Gastrocnemius medialis (tissue), 4 donors: ENCODE data around the gene TMEM255B. TPM values are rescaled to one million over a fixed set of nuclear protein-coding genes. Genes with fewer than 3 reads are reported as not detected.

Experiments used
- ATAC-seq, 2 donors: fragments of 150-250 bp; one replicate each; pipeline ENCODE4 v1.9.1; 2016
- DNase-seq, 2 donors: peaks; one replicate each; pipeline ENCODE4 v3.0.0-alpha.2; 2019
- H3K27ac ChIP-seq, 4 donors: fragments of 200-600 bp; sonication (generic); 1 replicate in 1 of 4; 2 replicates in 3 of 4; pipeline ENCODE4 v1.5.1; 2016 to 2018; ENCODE audit warnings: mild to moderate bottlenecking in 2 of 4, moderate library complexity in 1 of 4
- H3K27me3 ChIP-seq, 3 donors: fragments of 200-600 bp; sonication (generic) in 2 of 3; 1 replicate in 1 of 3; 2 replicates in 2 of 3; pipeline versions ENCODE4 v1.5.1 to v1.6.0; 2016 to 2019; ENCODE audit warnings: mild to moderate bottlenecking in 1 of 3, moderate library complexity in 1 of 3
- H3K36me3 ChIP-seq, 2 donors: fragments of 200-600 bp; sonication (generic) in 1 of 2; one replicate each; pipeline ENCODE4 v1.5.1; 2017 to 2018
- H3K4me1 ChIP-seq, 2 donors: fragments of 200-600 bp; sonication (generic) in 1 of 2; one replicate each; pipeline ENCODE4 v1.5.1; 2016 to 2017; ENCODE audit warnings: mild to moderate bottlenecking in 2 of 2
- H3K4me3 ChIP-seq, 4 donors: fragments of 200-600 bp; sonication (generic) in 3 of 4; 1 replicate in 1 of 4; 2 replicates in 3 of 4; pipeline ENCODE4 v1.5.1; 2016 to 2019; ENCODE audit warnings: mild to moderate bottlenecking in 2 of 4
- H3K9me3 ChIP-seq, 3 donors: fragments of 200-600 bp; sonication (generic) in 2 of 3; 1 replicate in 1 of 3; 2 replicates in 2 of 3; pipeline ENCODE4 v1.5.1; 2016 to 2019
- POLR2A ChIP-seq, 2 donors: fragments of 450-650 bp; IDR thresholded peaks; one replicate each; pipeline ENCODE4 v1.6.1; 2017; ENCODE audit warnings: antibody characterized with exemption in 2 of 2, mild to moderate bottlenecking in 2 of 2, moderate library complexity in 2 of 2
- in situ Hi-C, 4 donors: fragments of 200-750 bp; cut with MboI; loops; one replicate each; pipeline versions ENCODE4 v1.15.0 to v1.8.0; 2017; ENCODE audit warnings: low sequenced_read_pairs in 4 of 4
- intact Hi-C: fragments of 100-400 bp; cut with DNase I; formaldehyde crosslinking; loops from one replicate; pipeline ENCODE4 v1.15.1; 2023; ENCODE audit warnings: low total_unique reads
- total RNA-seq, 4 donors: library from RNA; depleted of rRNA; stranded (reverse); fragments of >200 nt; gene quantifications; one replicate each; pipeline versions ENCODE4 v1.1.0 to v1.2.3, GENCODE V29; 2016
- TF ChIP-seq, protein P1 (sequence below), 5 experiments: fragments of 450-650 bp in 3 of 5; fragments of 200-600 bp in 2 of 5; sonication (generic) in 2 of 5; IDR thresholded peaks in 4 of 5; conservative IDR thresholded peaks in 1 of 5; 1 replicate in 4 of 5; 2 replicates in 1 of 5; pipeline ENCODE4 v1.5.1; 2016 to 2019; ENCODE audit warnings: antibody characterized with exemption in 5 of 5, mild to moderate bottlenecking in 3 of 5, moderate library complexity in 3 of 5

Gene TMEM255B
- total RNA-seq, 4 donors from 2014 or later: 0.36 to 1.8 (median 0.59) TPM

DNA sequence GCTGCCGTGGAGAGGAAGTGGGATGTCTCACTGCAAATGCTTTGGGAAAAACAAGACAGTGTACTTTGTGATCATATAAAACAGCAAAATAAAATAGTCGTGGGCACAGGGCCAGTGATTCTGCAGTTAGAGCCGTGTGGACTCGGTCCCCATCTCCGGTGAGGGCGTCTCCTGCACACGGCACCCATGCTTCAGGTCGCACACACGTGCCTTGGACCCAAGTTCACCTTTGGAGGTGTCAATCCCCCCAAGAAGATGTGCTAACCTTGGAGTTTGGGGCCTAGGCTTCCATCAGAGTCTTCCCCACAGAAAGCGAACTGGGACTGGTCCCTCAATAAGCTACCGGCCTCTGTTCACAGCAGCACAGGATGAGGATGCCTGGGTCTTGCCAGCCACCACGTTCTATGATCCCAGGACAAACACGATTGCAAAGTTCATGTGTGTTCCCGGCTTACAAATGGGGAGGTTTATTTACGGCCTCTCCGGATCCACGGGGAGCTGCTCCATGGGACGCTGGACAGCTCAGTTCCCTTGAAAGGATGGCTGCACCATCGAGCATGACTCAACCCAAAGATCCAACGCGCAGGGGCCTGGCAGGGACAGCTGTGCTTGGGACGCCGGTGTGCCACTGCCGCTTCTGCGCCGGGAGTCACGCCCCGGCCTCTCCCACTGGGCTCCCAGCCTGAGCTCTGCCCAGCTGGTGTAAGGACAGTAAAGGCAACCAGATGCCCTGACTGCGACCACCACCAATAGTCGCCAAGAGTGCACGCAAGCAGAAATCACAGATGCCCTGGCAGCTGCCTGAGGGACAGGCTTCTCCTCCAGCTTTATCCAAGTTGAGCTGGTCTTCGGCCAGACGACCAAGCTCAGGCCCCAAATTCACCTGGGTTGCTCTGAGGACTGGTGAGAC, 96.2 kb downstream of the TMEM255B start:
- Histone ChIP-seq H3K27me3 (no peaks in the 10 kb centered on the region), H3K4me1 (peaks cover 52 to 58% of the 10 kb centered on the region in 2 donors), H3K36me3 (no peaks in the 10 kb centered on the region), H3K4me3 (no peak overlapping the region), H3K27ac (peak overlapping the region; percentile 79 to 92 (median 83)), H3K9me3 (no peaks in the 10 kb centered on the region)
- TF ChIP-seq, protein P1, sequence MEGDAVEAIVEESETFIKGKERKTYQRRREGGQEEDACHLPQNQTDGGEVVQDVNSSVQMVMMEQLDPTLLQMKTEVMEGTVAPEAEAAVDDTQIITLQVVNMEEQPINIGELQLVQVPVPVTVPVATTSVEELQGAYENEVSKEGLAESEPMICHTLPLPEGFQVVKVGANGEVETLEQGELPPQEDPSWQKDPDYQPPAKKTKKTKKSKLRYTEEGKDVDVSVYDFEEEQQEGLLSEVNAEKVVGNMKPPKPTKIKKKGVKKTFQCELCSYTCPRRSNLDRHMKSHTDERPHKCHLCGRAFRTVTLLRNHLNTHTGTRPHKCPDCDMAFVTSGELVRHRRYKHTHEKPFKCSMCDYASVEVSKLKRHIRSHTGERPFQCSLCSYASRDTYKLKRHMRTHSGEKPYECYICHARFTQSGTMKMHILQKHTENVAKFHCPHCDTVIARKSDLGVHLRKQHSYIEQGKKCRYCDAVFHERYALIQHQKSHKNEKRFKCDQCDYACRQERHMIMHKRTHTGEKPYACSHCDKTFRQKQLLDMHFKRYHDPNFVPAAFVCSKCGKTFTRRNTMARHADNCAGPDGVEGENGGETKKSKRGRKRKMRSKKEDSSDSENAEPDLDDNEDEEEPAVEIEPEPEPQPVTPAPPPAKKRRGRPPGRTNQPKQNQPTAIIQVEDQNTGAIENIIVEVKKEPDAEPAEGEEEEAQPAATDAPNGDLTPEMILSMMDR (IDR thresholded peaks at IDR 0.05 in 4 of 5, conservative IDR thresholded peaks at IDR 0.05 in 1 of 5): no peak
- TF ChIP-seq POLR2A (IDR thresholded peaks at IDR 0.05): peak in 1 of 2 donors; percentile 8
- ATAC-seq (peak; percentile 94), DNase-seq (peak; percentile 91 to 93)
- in situ Hi-C loops: no loop called here
- intact Hi-C loops: loop anchor here (1.0 kb wide), 2 partner anchors 18 to 34 kb away; no protein-coding TSS in a partner anchor

DNA sequence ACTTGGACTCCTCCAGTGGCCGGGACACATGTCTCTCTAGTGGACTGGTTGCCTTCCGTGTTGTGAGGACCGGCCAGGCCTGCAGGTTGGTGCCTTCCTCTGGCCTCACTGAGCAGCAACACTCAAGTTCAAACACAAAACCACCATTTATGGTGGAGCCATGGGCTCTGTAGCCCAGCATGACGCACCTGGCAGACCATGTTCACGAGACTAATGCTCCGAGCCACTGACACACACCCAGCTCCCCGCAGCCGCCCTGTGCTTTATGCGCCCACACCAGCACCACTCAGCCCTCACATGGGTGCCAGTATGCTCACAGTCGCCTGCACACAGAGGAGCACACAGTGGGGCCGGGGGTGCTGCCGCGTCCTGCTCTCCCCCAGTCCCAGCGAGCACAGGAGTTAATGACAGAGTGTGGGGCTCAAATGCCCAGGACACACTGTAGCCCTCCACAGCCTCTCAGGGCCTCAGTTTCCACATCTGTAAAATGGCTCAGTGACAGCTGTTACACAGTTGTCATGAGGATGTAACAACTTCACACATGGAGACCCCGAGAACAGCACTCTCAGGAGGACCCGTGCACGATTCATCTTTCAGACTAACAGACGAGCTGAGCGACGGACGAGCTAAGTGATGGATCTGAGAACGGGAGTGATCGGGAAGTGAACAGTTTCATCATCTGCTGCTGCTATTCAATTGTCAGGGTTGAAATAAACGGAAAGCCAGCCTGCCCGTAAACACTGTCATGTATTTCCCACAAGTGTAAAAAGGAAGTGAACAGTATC, 97.1 kb downstream of the TMEM255B start:
- Histone ChIP-seq H3K27me3 (no peaks in the 10 kb centered on the region), H3K4me1 (peaks cover 52 to 58% of the 10 kb centered on the region in 2 donors), H3K27ac (peak overlapping the region; percentile 79 to 92 (median 83)), H3K9me3 (no peaks in the 10 kb centered on the region), H3K36me3 (no peaks in the 10 kb centered on the region), H3K4me3 (no peak overlapping the region)
- no peak for TF ChIP-seq POLR2A (IDR thresholded peaks at IDR 0.05)
- TF ChIP-seq, protein P1 (IDR thresholded peaks at IDR 0.05 in 4 of 5, conservative IDR thresholded peaks at IDR 0.05 in 1 of 5): no peak
- in situ Hi-C loops: no loop called here
- ATAC-seq (peak; percentile 6 to 25), DNase-seq (peak in 1 of 2 donors; percentile 14)
- intact Hi-C loops: loop anchor here (1.0 kb wide), 2 partner anchors 19 to 35 kb away; no protein-coding TSS in a partner anchor

DNA sequence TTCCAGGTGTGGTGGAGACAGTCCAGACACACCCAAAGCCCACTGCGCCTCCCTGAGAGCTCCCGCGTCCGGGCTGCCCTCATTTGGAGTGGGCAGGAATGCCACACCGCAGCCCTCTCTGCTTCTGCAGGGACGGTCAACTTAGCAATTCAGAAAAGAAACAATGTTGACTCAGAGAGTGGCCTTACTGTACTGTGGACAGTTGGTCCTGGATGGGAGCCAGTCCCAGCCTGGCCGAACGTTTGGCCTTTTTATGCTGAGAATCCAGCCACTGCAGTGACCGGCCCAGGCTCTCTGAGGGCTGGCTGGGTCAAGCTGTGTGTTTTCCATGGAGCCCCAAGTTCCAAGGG, 97.7 kb downstream of the TMEM255B start:
- H3K4me3 ChIP-seq: no peak overlapping the region
- ATAC-seq: peak; percentile 38 to 48
- H3K27ac ChIP-seq: peak overlapping the region; percentile 79 to 92 (median 83)
- in situ Hi-C loops: no loop called here
- H3K9me3 ChIP-seq: no peaks in the 10 kb centered on the region
- H3K36me3 ChIP-seq: no peaks in the 10 kb centered on the region
- no peaks in the 10 kb centered on the region for H3K27me3 ChIP-seq
- TF ChIP-seq, protein P1 (IDR thresholded peaks at IDR 0.05 in 4 of 5, conservative IDR thresholded peaks at IDR 0.05 in 1 of 5): no peak
- no peak for TF ChIP-seq POLR2A (IDR thresholded peaks at IDR 0.05)
- H3K4me1 ChIP-seq: peaks cover 55 to 58% of the 10 kb centered on the region in 2 donors
- peak in 1 of 2 donors; percentile 50 for DNase-seq
- intact Hi-C loops: no loop called here

DNA sequence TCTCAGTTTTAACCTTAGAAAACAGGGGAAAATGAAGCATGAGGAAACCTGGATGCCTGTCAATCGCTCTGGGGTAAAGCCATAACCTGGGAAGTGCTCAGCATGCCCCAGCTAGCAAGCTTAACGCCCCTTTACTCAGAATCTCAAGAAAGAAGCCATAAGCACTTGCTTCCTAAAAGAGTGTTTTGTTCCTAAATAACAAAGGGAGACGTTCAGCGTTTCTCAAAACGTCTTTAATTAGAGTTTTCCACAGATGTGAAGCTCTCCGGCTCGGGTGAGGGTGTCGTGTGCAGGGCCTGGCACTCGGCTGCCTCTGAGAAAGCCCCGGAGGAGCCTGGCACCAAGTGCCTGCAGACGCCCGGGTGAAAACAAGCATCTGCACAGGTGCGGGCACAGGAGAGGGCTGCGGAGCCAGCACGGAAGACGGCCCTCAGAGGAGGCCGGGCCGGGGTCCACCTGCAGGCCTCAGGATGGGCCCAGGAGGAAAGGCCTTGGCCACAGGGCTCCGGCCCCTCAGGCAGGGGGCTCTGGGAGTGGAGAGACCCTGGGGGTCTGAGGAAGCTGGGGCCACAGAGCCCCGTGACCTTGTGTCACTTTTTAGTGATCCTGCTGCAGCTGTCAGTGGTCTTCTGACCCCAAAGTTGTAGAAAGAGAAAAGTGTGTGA, 98.6 kb downstream of the TMEM255B start:
- DNase-seq (peak in 1 of 2 donors; percentile 6), ATAC-seq (no peak)
- intact Hi-C loops: no loop called here
- in situ Hi-C loops: no loop called here
- no peaks in the 10 kb centered on the region for H3K9me3 ChIP-seq
- H3K27ac ChIP-seq: peak overlapping the region in 3 of 4 donors; percentile 79 to 92 (median 87)
- TF ChIP-seq POLR2A (IDR thresholded peaks at IDR 0.05): no peak
- TF ChIP-seq, protein P1 (IDR thresholded peaks at IDR 0.05 in 4 of 5, conservative IDR thresholded peaks at IDR 0.05 in 1 of 5): no peak
- H3K4me1 ChIP-seq: peaks cover 59 to 65% of the 10 kb centered on the region in 2 donors
- no peaks in the 10 kb centered on the region for H3K27me3 ChIP-seq
- H3K4me3 ChIP-seq: no peak overlapping the region
- no peaks in the 10 kb centered on the region for H3K36me3 ChIP-seq
